OCI-LY7 (cell line): ENCODE results near the gene ACBD5. TPM values are rescaled to one million over a fixed set of nuclear protein-coding genes. Genes with fewer than 3 reads are reported as not detected.

ENCODE experiments used
- BruUV-seq: library from RNA; stranded (reverse); fragments of 400-500 nt; replicated peaks from 2 replicates; lab custom pipeline; 2021; lab: Mats Ljungman, UMichigan
- CTCF ChIA-PET: fragments of 300-600 bp; sonication (Branson Sonifier 250); formaldehyde crosslinking; loops from one replicate; lab custom pipeline; 2022; ENCODE audit warnings: antibody characterized with exemption; ENCODE audit not compliant: unreplicated experiment; lab: Charles Lee
- POLR2A ChIA-PET: fragments of 300-600 bp; sonication (Branson Sonifier 250); formaldehyde crosslinking; loops from one replicate; lab custom pipeline; 2022; ENCODE audit warnings: antibody characterized with exemption; lab: Charles Lee
- DNase-seq: peaks from one replicate; pipeline ENCODE4 v3.0.0-alpha.2; 2015; ENCODE audit warnings: low spot score
- H2AFZ ChIP-seq: fragments of 200-600 bp; sonication (generic), shearing (Covaris generic); 2 replicates; pipeline ENCODE4 v1.6.1; 2014; ENCODE audit warnings: mild to moderate bottlenecking, antibody characterized with exemption, low read length, moderate library complexity
- H3K27ac ChIP-seq: fragments of 200-600 bp; sonication (generic); 2 replicates; pipeline ENCODE4 v1.5.1; 2014; ENCODE audit warnings: mixed run types, low read depth, mild to moderate bottlenecking, moderate library complexity, low read length, inconsistent platforms; ENCODE audit not compliant: poor library complexity, severe bottlenecking
- H3K36me3 ChIP-seq: fragments of 200-600 bp; sonication (generic); 2 replicates; pipeline ENCODE4 v1.6.1; 2014; ENCODE audit warnings: mild to moderate bottlenecking, antibody characterized with exemption, low read length, moderate library complexity, mixed read lengths; ENCODE audit not compliant: insufficient read depth
- H3K4me1 ChIP-seq: fragments of 200-600 bp; sonication (generic); 2 replicates; pipeline ENCODE4 v1.5.1; 2014; ENCODE audit warnings: mild to moderate bottlenecking, low read length; ENCODE audit not compliant: insufficient read depth, poor library complexity, severe bottlenecking
- H3K4me2 ChIP-seq: fragments of 200-600 bp; sonication (generic); 2 replicates; pipeline ENCODE4 v1.6.1; 2014; ENCODE audit warnings: mild to moderate bottlenecking, low read length
- H3K4me3 ChIP-seq: fragments of 200-600 bp; sonication (generic); 2 replicates; pipeline ENCODE4 v1.5.1; 2014; ENCODE audit warnings: mild to moderate bottlenecking, low read depth, low read length; ENCODE audit not compliant: poor library complexity, severe bottlenecking
- H3K79me2 ChIP-seq: fragments of 200-600 bp; sonication (generic); 2 replicates; pipeline ENCODE4 v1.6.1; 2016; ENCODE audit warnings: low read depth, mild to moderate bottlenecking, low read length, moderate library complexity, mixed read lengths; ENCODE audit not compliant: insufficient read depth
- H3K9me2 ChIP-seq: fragments of 200-600 bp; sonication (generic); 2 replicates; pipeline ENCODE4 v1.6.1; 2016; ENCODE audit warnings: mild to moderate bottlenecking, low read length, mixed read lengths; ENCODE audit not compliant: insufficient read depth
- H3K9me3 ChIP-seq: fragments of 200-600 bp; sonication (generic); 2 replicates; pipeline ENCODE4 v1.6.1; 2014; ENCODE audit warnings: mild to moderate bottlenecking, mixed run types, low read length, mixed read lengths
- H4K20me1 ChIP-seq: fragments of 200-600 bp; sonication (generic); 2 replicates; pipeline ENCODE4 v1.6.1; 2014; ENCODE audit warnings: mild to moderate bottlenecking, antibody characterized with exemption, low read length, moderate library complexity, mixed read lengths; ENCODE audit not compliant: insufficient read depth
- CTCF ChIP-seq: fragments of 200-600 bp; sonication (generic); conservative IDR thresholded peaks from 2 replicates; pipeline ENCODE4 v1.5.1; 2014; ENCODE audit warnings: mild to moderate bottlenecking, antibody characterized with exemption, low read length, moderate library complexity, mixed read lengths
- EZH2phosphoT487 ChIP-seq: fragments of 200-600 bp; sonication (generic); IDR thresholded peaks from 2 replicates; pipeline ENCODE4 v1.6.1; 2018; ENCODE audit warnings: low read depth, borderline replicate concordance, mild to moderate bottlenecking, mixed run types, antibody characterized with exemption, low read length, moderate library complexity, mixed read lengths
- intact Hi-C: fragments of 100-400 bp; cut with micrococcal nuclease; formaldehyde crosslinking; loops from one replicate; pipeline ENCODE4 v1.10.0; 2022; ENCODE audit not compliant: unreplicated experiment
- total RNA-seq, 2 experiments: library from RNA; depleted of rRNA in 1 of 2; stranded (reverse); fragments of >200 nt in 1 of 2; shearing (Covaris generic) in 1 of 2; gene quantifications; 2 replicates each; pipeline ENCODE4 v1.2.3, GENCODE V29; 2014 to 2022

ACBD5 gene
- total RNA-seq, 2 experiments from 2014 or later, result 10.8 to 20.0 TPM

- POLR2A ChIA-PET, result no interaction called here
- H4K20me1 ChIP-seq, result no peaks in the 10 kb centered on the region
Measured at GRCh38 chr10:27256299-27257189, 15.9 kb upstream of the ACBD5 start.

GRCh38 chr10:27253576-27253975 lies 13.0 kb upstream of the ACBD5 start:
- ChIA-PET POLR2A (no interaction called here), CTCF (no interaction called here)
- no peaks in the 10 kb centered on the region for H3K79me2 ChIP-seq
- intact Hi-C loops, result no loop called here
- no peaks in the 10 kb centered on the region for H3K9me2 ChIP-seq
- no peak overlapping the region for H3K4me2 ChIP-seq
- H4K20me1 ChIP-seq, result no peaks in the 10 kb centered on the region
- no peaks in the 10 kb centered on the region for H3K9me3 ChIP-seq
- TF ChIP-seq CTCF (no peak), EZH2phosphoT487 (no peak)
- H3K4me1 ChIP-seq, result no peaks in the 10 kb centered on the region
- DNase-seq, result no peak
- H3K4me3 ChIP-seq, result no peak overlapping the region
- no peak overlapping the region for H3K27ac ChIP-seq
- H2AFZ ChIP-seq, result no peak overlapping the region
- BruUV-seq, result no TSS peak
- no peaks in the 10 kb centered on the region for H3K36me3 ChIP-seq

More at GRCh38 chr10:27256299-27257189, 15.9 kb upstream of the ACBD5 start:
- no peaks in the 10 kb centered on the region for H3K9me2 ChIP-seq
- TF ChIP-seq CTCF (no peak), EZH2phosphoT487 (no peak)
- no peak overlapping the region for H2AFZ ChIP-seq
- H3K9me3 ChIP-seq, result no peaks in the 10 kb centered on the region
- no peak overlapping the region for H3K27ac ChIP-seq
- H3K36me3 ChIP-seq, result no peaks in the 10 kb centered on the region
- no peaks in the 10 kb centered on the region for H3K79me2 ChIP-seq
- no peak overlapping the region for H3K4me2 ChIP-seq
- no peaks in the 10 kb centered on the region for H3K4me1 ChIP-seq
- no peak for DNase-seq
- CTCF ChIA-PET, result no interaction called here
- intact Hi-C loops, result no loop called here
- no TSS peak for BruUV-seq
- H3K4me3 ChIP-seq, result no peak overlapping the region
